Prostate gland (tissue), 2 donors: ENCODE data around the gene NAV2. TPM values are rescaled to one million over a fixed set of nuclear protein-coding genes. Genes with fewer than 3 reads are reported as not detected.
"Not testable (repeated sequence)": the region's sequence is repeated elsewhere in the genome, so short reads cannot be mapped to it uniquely, and the experiment has no call there.

ENCODE experiments used
- DNase-seq: peaks from one replicate; pipeline ENCODE4 v3.0.0-alpha.2; 2019; ENCODE audit warnings: low spot score
- H3K27ac ChIP-seq, 2 donors: fragments of 200-600 bp; sonication (generic); 2 replicates each; pipeline ENCODE4 v1.5.1; 2017 to 2019
- H3K27me3 ChIP-seq: fragments of 200-600 bp; sonication (generic); replicated peaks from 2 replicates; pipeline ENCODE4 v1.5.1; 2019; ENCODE audit not compliant: insufficient read depth
- H3K36me3 ChIP-seq, 2 donors: fragments of 200-600 bp; sonication (generic); 1 replicate in 1 of 2; 2 replicates in 1 of 2; pipeline versions ENCODE4 v1.5.1 to v1.8.1; 2017 to 2019
- H3K4me1 ChIP-seq: fragments of 200-600 bp; sonication (generic); replicated peaks from 2 replicates; pipeline ENCODE4 v1.5.1; 2019
- H3K4me3 ChIP-seq, 2 donors: fragments of 200-600 bp; sonication (generic); 2 replicates each; pipeline ENCODE4 v1.5.1; 2017 to 2019
- H3K9me3 ChIP-seq: fragments of 200-600 bp; sonication (generic); 2 replicates; pipeline ENCODE4 v1.5.1; 2017
- POLR2A ChIP-seq: fragments of 450-650 bp; IDR thresholded peaks from one replicate; pipeline ENCODE4 v1.6.1; 2016; ENCODE audit warnings: antibody characterized with exemption, mild to moderate bottlenecking
- POLR2AphosphoS5 ChIP-seq: sonication (generic); formaldehyde crosslinking; IDR thresholded peaks from one replicate; pipeline ENCODE4 v1.6.1; 2017; ENCODE audit warnings: antibody characterized with exemption
- WGBS: methylation state at CpG from one replicate; pipeline ENCODE4 v1.1.5; 2018; 5-methylcytosine and 5-hydroxymethylcytosine counted together
- intact Hi-C: fragments of 100-400 bp; cut with DNase I; formaldehyde crosslinking; loops from one replicate; pipeline ENCODE4 v1.14.2; 2022
- total RNA-seq, 2 donors: library from RNA; depleted of rRNA; stranded (reverse); fragments of >200 nt; gene quantifications; one replicate each; pipeline ENCODE4 v1.1.0, GENCODE V29; 2016
- TF ChIP-seq, protein P1 (sequence below), 4 experiments: fragments of 200-600 bp in 2 of 4; fragments of 450-650 bp in 2 of 4; sonication (generic) in 2 of 4; IDR thresholded peaks; 1 replicate in 3 of 4; 2 replicates in 1 of 4; pipeline ENCODE4 v1.5.1; 2016 to 2019; ENCODE audit warnings: antibody characterized with exemption in 4 of 4, mild to moderate bottlenecking in 2 of 4, moderate library complexity in 2 of 4

NAV2 gene
- total RNA-seq, 2 donors from 2014 or later, result 17.1 to 26.6 TPM

- Histone ChIP-seq H3K4me1 (no peaks in the 10 kb centered on the region), H3K9me3 (no peaks in the 10 kb centered on the region), H3K27me3 (no peaks in the 10 kb centered on the region), H3K36me3 (no peaks in the 10 kb centered on the region), H3K27ac (no peak overlapping the region), H3K4me3 (no peak overlapping the region)
- DNase-seq, result no peak
- intact Hi-C loops, result no loop called here
- 0% methylated on average over 1 of the region's 1 CpG for WGBS
- TF ChIP-seq, protein P1, sequence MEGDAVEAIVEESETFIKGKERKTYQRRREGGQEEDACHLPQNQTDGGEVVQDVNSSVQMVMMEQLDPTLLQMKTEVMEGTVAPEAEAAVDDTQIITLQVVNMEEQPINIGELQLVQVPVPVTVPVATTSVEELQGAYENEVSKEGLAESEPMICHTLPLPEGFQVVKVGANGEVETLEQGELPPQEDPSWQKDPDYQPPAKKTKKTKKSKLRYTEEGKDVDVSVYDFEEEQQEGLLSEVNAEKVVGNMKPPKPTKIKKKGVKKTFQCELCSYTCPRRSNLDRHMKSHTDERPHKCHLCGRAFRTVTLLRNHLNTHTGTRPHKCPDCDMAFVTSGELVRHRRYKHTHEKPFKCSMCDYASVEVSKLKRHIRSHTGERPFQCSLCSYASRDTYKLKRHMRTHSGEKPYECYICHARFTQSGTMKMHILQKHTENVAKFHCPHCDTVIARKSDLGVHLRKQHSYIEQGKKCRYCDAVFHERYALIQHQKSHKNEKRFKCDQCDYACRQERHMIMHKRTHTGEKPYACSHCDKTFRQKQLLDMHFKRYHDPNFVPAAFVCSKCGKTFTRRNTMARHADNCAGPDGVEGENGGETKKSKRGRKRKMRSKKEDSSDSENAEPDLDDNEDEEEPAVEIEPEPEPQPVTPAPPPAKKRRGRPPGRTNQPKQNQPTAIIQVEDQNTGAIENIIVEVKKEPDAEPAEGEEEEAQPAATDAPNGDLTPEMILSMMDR (IDR thresholded peaks at IDR 0.05), result no peak
- no peak for TF ChIP-seq POLR2AphosphoS5
- TF ChIP-seq POLR2A, result no peak
Measured at GRCh38 chr11:19924716-19925115, 212.1 kb downstream of the NAV2 start.

DNA sequence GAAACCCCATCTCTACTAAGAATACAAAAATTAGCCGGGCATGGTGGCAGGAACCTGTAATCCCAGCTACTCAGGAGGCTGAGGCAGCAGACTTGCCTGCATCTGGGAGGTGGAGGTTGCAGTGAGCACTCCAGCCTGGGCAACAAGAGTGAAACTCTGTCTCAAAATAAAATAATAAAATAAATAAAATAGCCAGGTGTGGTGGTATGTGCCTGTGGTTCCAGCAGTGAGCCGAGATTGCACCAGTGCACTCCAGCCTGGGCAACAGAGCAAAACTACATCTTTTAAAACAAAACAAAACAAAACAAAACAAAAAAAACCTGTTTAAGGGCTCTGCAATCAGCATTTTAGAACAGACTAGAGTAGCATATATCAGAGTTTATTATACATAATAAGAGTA is 214.8 kb downstream of the NAV2 start:
- DNase-seq, H3K27ac ChIP-seq, H3K4me3 ChIP-seq, intact Hi-C loops, H3K36me3 ChIP-seq, H3K27me3 ChIP-seq, H3K9me3 ChIP-seq, H3K4me1 ChIP-seq: not testable (repeated sequence)
- WGBS, result 94% methylated on average over 2 of the region's 2 CpGs

- no peaks in the 10 kb centered on the region for H3K9me3 ChIP-seq
- TF ChIP-seq POLR2A (no peak), POLR2AphosphoS5 (no peak)
- TF ChIP-seq, protein P1 (IDR thresholded peaks at IDR 0.05), result no peak
- no peak overlapping the region for H3K4me3 ChIP-seq
- WGBS, result 65% methylated on average over 2 of the region's 2 CpGs
- H3K27me3 ChIP-seq, result no peaks in the 10 kb centered on the region
- intact Hi-C loops, result no loop called here
- H3K27ac ChIP-seq, result no peak overlapping the region
- no peak for DNase-seq
- no peaks in the 10 kb centered on the region for H3K36me3 ChIP-seq
- no peaks in the 10 kb centered on the region for H3K4me1 ChIP-seq
Measured at GRCh38 chr11:19929147-19929546, 216.5 kb downstream of the NAV2 start.

- TF ChIP-seq POLR2AphosphoS5, result no peak
- TF ChIP-seq, protein P1 (IDR thresholded peaks at IDR 0.05), result no peak
- TF ChIP-seq POLR2A, result no peak
- no peak overlapping the region for H3K4me3 ChIP-seq
- no peaks in the 10 kb centered on the region for H3K9me3 ChIP-seq
- intact Hi-C loops, result no loop called here
- no peaks in the 10 kb centered on the region for H3K4me1 ChIP-seq
- DNase-seq, result no peak
- H3K27me3 ChIP-seq, result no peaks in the 10 kb centered on the region
- no peak overlapping the region for H3K27ac ChIP-seq
- no peaks in the 10 kb centered on the region for H3K36me3 ChIP-seq
- WGBS, result 78% methylated on average over 2 of the region's 2 CpGs
Measured at GRCh38 chr11:19929655-19930054, 217.0 kb downstream of the NAV2 start.

- DNase-seq, result no peak
- H3K4me1 ChIP-seq, result no peaks in the 10 kb centered on the region
- TF ChIP-seq, protein P1 (IDR thresholded peaks at IDR 0.05), result no peak
- no peak for TF ChIP-seq POLR2AphosphoS5
- no peak for TF ChIP-seq POLR2A
- H3K36me3 ChIP-seq, result no peaks in the 10 kb centered on the region
- no peaks in the 10 kb centered on the region for H3K9me3 ChIP-seq
- intact Hi-C loops, result no loop called here
- H3K27ac ChIP-seq, result no peak overlapping the region
- H3K4me3 ChIP-seq, result no peak overlapping the region
- H3K27me3 ChIP-seq, result no peaks in the 10 kb centered on the region
- WGBS, result 33% methylated on average over 14 of the region's 14 CpGs
Measured at GRCh38 chr11:19931141-19931770, 218.6 kb downstream of the NAV2 start.
